ENCODE data around the gene HDAC4.

HDAC4 gene

GRCh38 chr2:239259603-239260298, 141.1 kb downstream of the HDAC4 start:
- no peaks in the 10 kb centered on the region for H3K9me3 ChIP-seq (ENCODE audit: insufficient read depth, low read length)
- no peak overlapping the region for H2AFZ ChIP-seq (ENCODE audit: low read depth, low read length, severe bottlenecking)
- TF ChIP-seq, protein P1, sequence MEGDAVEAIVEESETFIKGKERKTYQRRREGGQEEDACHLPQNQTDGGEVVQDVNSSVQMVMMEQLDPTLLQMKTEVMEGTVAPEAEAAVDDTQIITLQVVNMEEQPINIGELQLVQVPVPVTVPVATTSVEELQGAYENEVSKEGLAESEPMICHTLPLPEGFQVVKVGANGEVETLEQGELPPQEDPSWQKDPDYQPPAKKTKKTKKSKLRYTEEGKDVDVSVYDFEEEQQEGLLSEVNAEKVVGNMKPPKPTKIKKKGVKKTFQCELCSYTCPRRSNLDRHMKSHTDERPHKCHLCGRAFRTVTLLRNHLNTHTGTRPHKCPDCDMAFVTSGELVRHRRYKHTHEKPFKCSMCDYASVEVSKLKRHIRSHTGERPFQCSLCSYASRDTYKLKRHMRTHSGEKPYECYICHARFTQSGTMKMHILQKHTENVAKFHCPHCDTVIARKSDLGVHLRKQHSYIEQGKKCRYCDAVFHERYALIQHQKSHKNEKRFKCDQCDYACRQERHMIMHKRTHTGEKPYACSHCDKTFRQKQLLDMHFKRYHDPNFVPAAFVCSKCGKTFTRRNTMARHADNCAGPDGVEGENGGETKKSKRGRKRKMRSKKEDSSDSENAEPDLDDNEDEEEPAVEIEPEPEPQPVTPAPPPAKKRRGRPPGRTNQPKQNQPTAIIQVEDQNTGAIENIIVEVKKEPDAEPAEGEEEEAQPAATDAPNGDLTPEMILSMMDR (IDR thresholded peaks at IDR 0.05; ENCODE audit: insufficient read depth, low read length, poor library complexity, severe bottlenecking), result no peak
- no peak for TF ChIP-seq EZH2phosphoT487 (conservative IDR thresholded peaks at IDR 0.05; ENCODE audit: low read length)
- H3K9me2 ChIP-seq (replicated peaks; ENCODE audit: insufficient read depth, low read length), result no peaks in the 10 kb centered on the region
- no peaks in the 10 kb centered on the region for H3K79me2 ChIP-seq (ENCODE audit: insufficient read depth, low read length)
- no peaks in the 10 kb centered on the region; the same call in 1 of the 2 replicates for H4K20me1 ChIP-seq (ENCODE audit: low read depth, low read length)
- H3K4me3 ChIP-seq (ENCODE audit: insufficient read depth, low read length, poor library complexity, severe bottlenecking), result no peak overlapping the region
- H3F3A ChIP-seq (ENCODE audit: insufficient read depth), result no peaks in the 10 kb centered on the region
- H3K4me2 ChIP-seq (ENCODE audit: low read depth, low read length, poor library complexity, severe bottlenecking), result no peak overlapping the region
- no peaks in the 10 kb centered on the region for H3K27me3 ChIP-seq (ENCODE audit: low read length)
- H3K9ac ChIP-seq (ENCODE audit: low read length), result no peak overlapping the region
- H3K36me3 ChIP-seq (ENCODE audit: low read length), result no peaks in the 10 kb centered on the region
- H3K27ac ChIP-seq (ENCODE audit: low read depth, low read length), result no peak overlapping the region

GRCh38 chr2:239259173-239259572, 141.6 kb downstream of the HDAC4 start:
- Histone ChIP-seq H3K4me2 (ENCODE audit: low read depth, low read length, poor library complexity, severe bottlenecking) (no peak overlapping the region), H3K36me3 (ENCODE audit: low read length) (no peaks in the 10 kb centered on the region), H4K20me1 (ENCODE audit: low read depth, low read length) (no peaks in the 10 kb centered on the region; the same call in 1 of the 2 replicates), H3K9me2 (replicated peaks; ENCODE audit: insufficient read depth, low read length) (no peaks in the 10 kb centered on the region), H3K27ac (ENCODE audit: low read depth, low read length) (no peak overlapping the region), H2AFZ (ENCODE audit: low read depth, low read length, severe bottlenecking) (no peak overlapping the region), H3K4me3 (ENCODE audit: insufficient read depth, low read length, poor library complexity, severe bottlenecking) (no peak overlapping the region), H3K9me3 (ENCODE audit: insufficient read depth, low read length) (no peaks in the 10 kb centered on the region), H3K27me3 (ENCODE audit: low read length) (no peaks in the 10 kb centered on the region), H3K9ac (ENCODE audit: low read length) (no peak overlapping the region), H3F3A (ENCODE audit: insufficient read depth) (no peaks in the 10 kb centered on the region), H3K79me2 (ENCODE audit: insufficient read depth, low read length) (no peaks in the 10 kb centered on the region)
- TF ChIP-seq EZH2phosphoT487 (conservative IDR thresholded peaks at IDR 0.05; ENCODE audit: low read length), result no peak
- TF ChIP-seq, protein P1 (IDR thresholded peaks at IDR 0.05; ENCODE audit: insufficient read depth, low read length, poor library complexity, severe bottlenecking), result no peak

- H3K4me2 ChIP-seq (ENCODE audit: low read depth, low read length, poor library complexity, severe bottlenecking), result no peak overlapping the region
These were observed 142.6 kb downstream of the HDAC4 start for GRCh38 chr2:239258248-239258647.

More at GRCh38 chr2:239258248-239258647, 142.6 kb downstream of the HDAC4 start:
- Histone ChIP-seq H3K9me3 (ENCODE audit: insufficient read depth, low read length) (no peaks in the 10 kb centered on the region), H2AFZ (ENCODE audit: low read depth, low read length, severe bottlenecking) (no peak overlapping the region), H4K20me1 (ENCODE audit: low read depth, low read length) (no peaks in the 10 kb centered on the region; the same call in 1 of the 2 replicates), H3K9ac (ENCODE audit: low read length) (no peak overlapping the region), H3K27me3 (ENCODE audit: low read length) (no peaks in the 10 kb centered on the region), H3K9me2 (replicated peaks; ENCODE audit: insufficient read depth, low read length) (no peaks in the 10 kb centered on the region), H3F3A (ENCODE audit: insufficient read depth) (no peaks in the 10 kb centered on the region), H3K79me2 (ENCODE audit: insufficient read depth, low read length) (no peaks in the 10 kb centered on the region), H3K4me3 (ENCODE audit: insufficient read depth, low read length, poor library complexity, severe bottlenecking) (no peak overlapping the region), H3K27ac (ENCODE audit: low read depth, low read length) (no peak overlapping the region), H3K36me3 (ENCODE audit: low read length) (no peaks in the 10 kb centered on the region)
- no peak for TF ChIP-seq EZH2phosphoT487 (conservative IDR thresholded peaks at IDR 0.05; ENCODE audit: low read length)
- TF ChIP-seq, protein P1 (IDR thresholded peaks at IDR 0.05; ENCODE audit: insufficient read depth, low read length, poor library complexity, severe bottlenecking), result no peak
